GM12891 (cell line): ENCODE measurements around the gene TRDN.
"Not testable (repeated sequence)": the region's sequence is repeated elsewhere in the genome, so short reads cannot be mapped to it uniquely, and the experiment has no call there.

Experiments used
- DNase-seq: peaks from one replicate; pipeline ENCODE4 v3.0.0; 2011; ENCODE audit warnings: low spot score; ENCODE audit not compliant: insufficient read length
- FAIRE-seq: peaks from 2 replicates; lab custom pipeline; 2011; peaks lifted over from hg19 to GRCh38; lab: Jason Lieb, UNC
- PAX5 ChIP-seq: IDR thresholded peaks from 2 replicates; pipeline ENCODE4 v1.6.1; 2011; ENCODE audit warnings: low read length, moderate library complexity, mild to moderate bottlenecking; ENCODE audit not compliant: insufficient read depth, severe bottlenecking
- POLR2A ChIP-seq: IDR thresholded peaks from 2 replicates; pipeline ENCODE4 v1.6.1; 2011; ENCODE audit warnings: low read depth, low read length, control low read depth
- POLR2AphosphoS5 ChIP-seq: IDR thresholded peaks from 2 replicates; pipeline ENCODE4 v1.6.1; 2011; ENCODE audit warnings: low read depth, low read length, control low read depth
- POU2F2 ChIP-seq: IDR thresholded peaks from 2 replicates; pipeline ENCODE4 v1.6.1; 2011; ENCODE audit warnings: low read depth, mild to moderate bottlenecking, control low read depth, low read length, moderate library complexity
- SPI1 ChIP-seq: IDR thresholded peaks from 2 replicates; pipeline ENCODE4 v1.6.1; 2011; ENCODE audit warnings: low read depth, low read length, control low read depth
- TAF1 ChIP-seq: IDR thresholded peaks from 2 replicates; pipeline ENCODE4 v1.6.1; 2011; ENCODE audit warnings: low read depth, low read length, control low read depth

TRDN gene

DNA sequence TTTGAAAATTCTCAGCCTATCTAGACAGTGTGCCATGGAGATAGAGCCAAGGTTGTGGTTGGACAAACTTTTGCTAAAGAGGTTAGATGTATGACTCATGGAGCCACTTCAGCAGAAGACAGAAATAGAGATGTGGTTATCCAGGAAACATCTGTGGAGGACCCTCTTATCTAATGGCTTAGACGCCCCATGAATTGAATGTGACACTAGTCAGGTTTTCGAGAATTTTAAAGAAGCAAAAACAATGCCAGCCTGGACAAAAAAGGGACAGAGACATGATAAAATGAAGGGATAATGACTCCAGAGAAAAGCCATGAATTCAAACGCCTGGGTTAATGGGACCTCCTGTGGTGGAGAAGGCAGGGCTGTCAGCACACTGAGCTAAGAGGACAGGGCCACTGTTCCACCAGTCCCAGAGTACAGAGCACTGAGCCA lies 360.2 kb downstream of the TRDN start:
- no peak for DNase-seq
- FAIRE-seq = no peak
- TF ChIP-seq PAX5 (no peak), TAF1 (no peak), SPI1 (no peak), POLR2A (no peak), POU2F2 (no peak), POLR2AphosphoS5 (no peak)

DNA sequence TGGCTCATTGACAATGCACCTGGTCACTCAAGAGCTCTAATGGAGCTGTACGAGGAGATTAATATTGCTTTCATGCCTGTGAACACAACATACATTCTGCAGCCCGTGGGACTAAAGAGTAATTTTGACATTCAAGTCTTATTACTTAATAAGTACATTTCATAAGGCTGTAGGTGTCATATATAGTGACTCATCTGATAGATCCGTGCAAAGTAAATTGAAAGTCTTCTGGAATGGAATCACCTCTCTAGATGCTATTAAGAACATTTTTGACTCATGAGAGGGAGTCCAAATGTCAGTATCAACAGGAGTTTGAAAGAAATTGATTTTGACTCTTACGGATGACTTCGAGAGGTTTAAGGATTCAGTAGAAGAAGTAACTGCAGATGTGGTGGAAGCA lies 372.8 kb downstream of the TRDN start:
- TF ChIP-seq POLR2AphosphoS5 (no peak), TAF1 (no peak), PAX5 (no peak), POLR2A (no peak), SPI1 (no peak), POU2F2 (no peak)
- no peak for DNase-seq
- no peak for FAIRE-seq

DNA sequence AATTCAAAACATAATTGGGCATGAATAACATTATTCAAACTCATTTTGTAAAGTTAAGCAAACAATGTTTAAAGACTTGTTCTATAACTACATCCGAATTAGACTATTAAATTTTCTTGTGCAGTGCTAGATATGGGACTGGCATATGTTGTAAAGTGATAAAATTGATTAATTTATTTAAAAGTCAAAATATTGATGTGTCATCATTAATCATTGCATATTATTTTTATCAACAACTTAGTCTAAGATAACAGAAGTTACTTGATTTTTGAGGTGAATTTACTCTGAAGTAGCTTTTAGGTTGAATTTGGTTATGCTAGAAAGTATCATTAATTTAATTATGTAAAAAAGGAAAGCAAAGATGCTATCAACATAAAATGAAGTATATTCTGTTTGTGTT lies 396.1 kb downstream of the TRDN start:
- TF ChIP-seq PAX5 (no peak), POLR2A (no peak), POU2F2 (no peak)
- FAIRE-seq (no peak), DNase-seq (no peak)

DNA sequence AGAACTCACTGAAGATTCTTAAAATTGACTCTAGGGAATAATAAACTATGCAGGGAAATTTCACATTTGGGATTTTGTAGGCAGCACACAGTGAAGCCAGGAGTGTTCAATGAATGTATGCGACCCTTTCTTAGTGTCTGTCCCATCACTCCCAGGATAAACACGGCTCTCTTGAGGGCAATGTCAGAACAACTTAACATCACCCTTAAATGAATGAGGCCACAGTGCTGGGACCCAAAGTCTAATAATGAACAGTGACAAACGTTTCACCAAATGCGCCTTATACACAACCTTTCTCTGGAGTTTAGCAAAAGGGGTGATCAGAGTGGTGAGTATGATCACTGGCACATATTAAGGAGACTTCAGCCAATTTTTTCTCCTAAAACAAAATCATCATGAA lies 403.4 kb downstream of the TRDN start:
- TF ChIP-seq POLR2AphosphoS5 (no peak), POU2F2 (no peak), SPI1 (no peak), PAX5 (no peak), POLR2A (no peak), TAF1 (no peak)
- DNase-seq = no peak
- FAIRE-seq = no peak

DNA sequence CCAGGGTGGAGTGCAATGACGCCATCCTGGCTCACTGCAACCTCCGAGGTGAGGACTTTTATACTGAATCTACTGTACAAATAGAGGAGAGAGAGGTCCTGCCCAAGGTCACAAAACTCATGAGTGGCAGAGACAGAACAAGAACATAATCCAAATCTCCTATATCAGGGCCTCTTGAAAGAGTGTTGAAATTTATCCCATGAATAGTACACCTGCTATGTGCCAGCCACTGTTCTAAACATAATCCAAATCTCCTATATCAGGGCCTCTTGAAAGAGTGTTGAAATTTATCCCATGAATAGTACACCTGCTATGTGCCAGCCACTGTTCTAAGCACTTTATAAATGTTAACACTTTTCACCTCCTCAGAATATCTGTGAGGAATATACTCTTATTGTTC lies 409.0 kb downstream of the TRDN start:
- DNase-seq, FAIRE-seq: not testable (repeated sequence)

DNA sequence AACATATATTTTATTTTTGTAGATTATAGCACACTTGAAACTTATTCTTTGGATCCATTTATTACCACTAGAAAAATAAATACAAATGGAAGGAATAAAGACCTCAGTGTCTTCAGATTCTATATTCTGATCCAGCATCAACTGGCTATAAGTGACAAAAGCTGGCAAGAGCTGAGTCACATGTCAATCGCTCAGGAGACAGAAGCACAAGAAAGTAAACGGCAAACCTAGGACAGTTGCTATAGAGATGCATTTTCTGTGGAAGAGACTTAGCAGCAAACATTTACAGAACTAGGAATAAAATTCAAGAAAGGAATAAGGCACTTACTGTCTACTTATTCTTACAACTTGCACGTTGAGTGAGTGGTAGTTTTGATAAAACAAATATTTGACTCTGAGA lies 410.4 kb downstream of the TRDN start:
- TF ChIP-seq SPI1 = no peak
- no peak for TF ChIP-seq POLR2A
- no peak for TF ChIP-seq POU2F2
- TF ChIP-seq POLR2AphosphoS5 = no peak
- no peak for TF ChIP-seq TAF1
- FAIRE-seq = no peak

DNA sequence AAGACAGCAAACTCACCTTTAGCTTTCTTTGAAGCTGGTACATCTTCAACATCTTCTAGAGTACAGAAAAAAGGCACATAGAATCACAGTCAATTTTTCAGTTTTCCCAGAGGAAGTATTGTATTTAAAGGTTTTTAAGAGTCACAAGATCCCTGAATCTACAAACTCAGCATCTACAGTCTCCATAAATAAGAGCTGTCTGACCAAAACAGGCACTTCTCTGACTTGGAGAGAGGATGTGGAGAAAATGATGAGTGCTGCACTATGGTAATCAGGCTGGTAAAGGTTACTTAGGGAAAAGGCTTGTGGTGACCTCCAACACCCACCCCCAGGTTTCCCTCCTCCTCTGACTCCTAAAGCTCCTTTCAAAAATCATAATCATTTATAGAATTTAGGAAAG lies 412.7 kb downstream of the TRDN start:
- TF ChIP-seq PAX5 (no peak), POLR2AphosphoS5 (no peak), POU2F2 (no peak), SPI1 (no peak), POLR2A (no peak), TAF1 (no peak)
- no peak for DNase-seq
- FAIRE-seq = no peak

More for the DNA sequence above, 410.4 kb downstream of the TRDN start:
- DNase-seq = no peak

DNA sequence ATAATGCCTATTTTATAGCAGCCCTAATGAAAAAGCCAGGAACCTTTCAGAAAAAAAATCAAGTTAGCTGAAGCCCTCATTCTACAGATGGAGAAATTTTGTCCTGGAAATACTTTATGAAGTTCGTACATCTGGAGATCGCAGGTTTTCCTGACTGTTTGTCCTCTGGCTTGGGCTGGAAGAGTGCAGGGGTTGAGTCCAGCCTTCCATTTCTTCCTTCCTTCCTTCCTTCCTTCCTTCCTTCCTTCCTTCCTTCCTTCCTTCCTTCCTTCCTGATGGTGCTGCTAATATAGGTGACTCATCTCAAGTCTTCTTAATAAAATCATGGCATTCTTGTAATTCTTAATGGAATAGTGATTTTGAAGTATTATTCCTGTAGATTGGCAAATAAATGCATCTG lies 413.3 kb downstream of the TRDN start:
- DNase-seq (no peak), FAIRE-seq (no peak)
- TF ChIP-seq PAX5 = no peak
- no peak for TF ChIP-seq POLR2AphosphoS5
- no peak for TF ChIP-seq POLR2A
- no peak for TF ChIP-seq SPI1
- TF ChIP-seq POU2F2 = no peak
- TF ChIP-seq TAF1 = no peak

DNA sequence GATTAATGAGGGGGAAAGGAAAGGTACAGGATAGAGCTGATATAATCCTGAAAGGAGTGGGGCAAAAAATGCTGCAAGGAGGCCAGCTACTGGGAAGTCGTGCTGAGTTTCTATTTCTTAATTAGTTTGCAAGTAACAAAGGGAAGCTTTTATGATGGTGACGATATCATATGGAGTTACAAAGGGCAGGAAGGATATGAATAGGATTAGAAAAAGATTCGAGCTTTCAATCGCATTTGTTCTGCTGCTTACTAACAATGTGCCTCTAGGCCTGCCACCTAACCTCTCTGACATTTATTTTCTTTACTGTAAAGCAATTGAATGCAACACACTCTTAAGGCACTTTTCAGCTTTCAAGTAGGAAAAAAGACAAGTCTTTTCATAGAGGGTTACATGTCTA lies 421.5 kb downstream of the TRDN start:
- FAIRE-seq = no peak
- TF ChIP-seq POLR2AphosphoS5 (no peak), PAX5 (no peak), POLR2A (no peak), SPI1 (no peak), TAF1 (no peak), POU2F2 (no peak)
- DNase-seq = no peak

DNA sequence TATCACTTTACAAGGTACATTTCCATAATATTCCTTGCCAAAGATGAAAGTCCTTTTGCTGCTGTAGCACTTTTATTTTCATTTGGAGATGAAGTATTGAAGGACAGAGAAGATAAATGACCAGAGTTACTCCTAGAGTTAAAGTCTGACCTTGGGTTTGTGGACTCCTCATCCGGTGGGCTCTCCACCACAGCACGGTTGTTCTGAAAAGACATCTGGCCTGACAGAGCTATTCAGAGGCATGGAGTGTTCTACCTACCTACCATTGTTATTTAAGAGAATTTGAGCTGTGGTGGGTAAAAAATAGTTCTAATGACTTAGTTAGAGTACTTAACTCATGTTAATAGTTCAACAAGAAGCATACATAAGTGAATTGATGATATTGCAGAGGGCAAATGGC lies 422.3 kb downstream of the TRDN start:
- no peak for FAIRE-seq
- no peak for TF ChIP-seq PAX5
- no peak for TF ChIP-seq TAF1
- TF ChIP-seq SPI1 = no peak
- no peak for TF ChIP-seq POU2F2
- TF ChIP-seq POLR2A = no peak
- TF ChIP-seq POLR2AphosphoS5 = no peak
- no peak for DNase-seq

DNA sequence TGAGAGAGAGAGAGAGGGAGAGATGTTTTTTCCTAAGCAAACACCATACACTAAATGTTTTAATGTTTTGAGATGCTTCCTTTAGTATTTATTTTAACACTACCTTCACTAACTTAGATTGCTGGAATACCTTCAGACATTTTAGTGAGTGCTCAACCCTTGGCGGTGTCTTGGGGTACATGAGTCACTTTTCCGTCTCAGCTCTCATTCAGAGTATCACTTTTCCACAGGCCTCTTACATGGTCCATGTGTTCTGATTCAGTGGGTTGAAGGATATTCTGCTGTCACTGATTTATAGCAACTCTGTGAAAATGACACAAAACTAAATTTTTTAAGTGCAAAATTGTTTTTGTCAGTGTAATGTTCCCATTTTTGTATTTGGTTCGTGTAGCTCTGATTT lies 422.8 kb downstream of the TRDN start:
- TF ChIP-seq SPI1 (no peak), TAF1 (no peak), PAX5 (no peak), POLR2AphosphoS5 (no peak), POU2F2 (no peak), POLR2A (no peak)
- FAIRE-seq (no peak), DNase-seq (no peak)

DNA sequence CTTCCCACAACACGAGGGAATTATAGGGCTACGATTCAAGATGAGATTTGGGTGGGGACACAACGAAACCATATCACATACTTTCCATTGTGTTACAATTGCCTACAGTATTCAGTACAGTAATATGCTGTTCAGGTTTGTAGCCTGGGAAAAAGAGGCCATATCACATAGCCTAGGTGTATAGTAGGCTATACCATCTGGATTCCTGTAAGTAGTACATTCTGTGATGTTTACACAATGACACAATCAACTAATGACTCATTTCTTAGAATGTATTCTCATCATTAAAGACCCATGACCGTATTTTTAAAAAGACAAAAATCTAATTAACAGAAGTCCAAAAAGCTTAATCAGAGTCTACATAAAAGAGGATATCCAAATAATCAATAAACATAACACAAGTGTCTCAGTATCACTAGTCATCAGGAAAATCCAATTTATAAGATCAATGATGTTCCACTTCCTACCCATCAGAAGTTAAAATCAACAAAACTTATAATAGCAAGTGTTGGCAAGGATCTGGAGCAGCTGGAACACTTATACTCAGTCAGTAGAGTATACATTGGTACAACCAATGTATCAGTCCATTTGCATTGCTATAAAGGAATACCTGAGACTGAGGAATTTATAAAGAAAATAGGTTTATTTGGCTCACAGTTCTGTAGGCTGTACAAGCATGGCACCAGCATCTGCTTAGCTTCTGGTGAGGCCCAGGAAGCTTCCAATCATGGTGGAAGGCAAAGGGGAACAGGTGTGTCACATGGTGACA lies 424.8 kb downstream of the TRDN start:
- DNase-seq (no peak), FAIRE-seq (no peak)
- TF ChIP-seq TAF1 (no peak), POU2F2 (no peak), PAX5 (no peak), SPI1 (no peak), POLR2A (no peak), POLR2AphosphoS5 (no peak)
